AG10803 (cell line): ENCODE data around the gene EYS.

Experiments
- DNase-seq: peaks from one replicate; pipeline ENCODE4 v3.0.0; 2010; ENCODE audit warnings: low read depth
- H3K4me3 ChIP-seq: 2 replicates; pipeline ENCODE4 v1.5.1; 2011; ENCODE audit warnings: mild to moderate bottlenecking, low read length, control low read depth
- TF ChIP-seq, protein P1 (sequence below): conservative IDR thresholded peaks from 2 replicates; pipeline ENCODE4 v1.5.1; 2011; ENCODE audit warnings: mild to moderate bottlenecking, low read length, control low read depth, inconsistent platforms

EYS gene

DNA sequence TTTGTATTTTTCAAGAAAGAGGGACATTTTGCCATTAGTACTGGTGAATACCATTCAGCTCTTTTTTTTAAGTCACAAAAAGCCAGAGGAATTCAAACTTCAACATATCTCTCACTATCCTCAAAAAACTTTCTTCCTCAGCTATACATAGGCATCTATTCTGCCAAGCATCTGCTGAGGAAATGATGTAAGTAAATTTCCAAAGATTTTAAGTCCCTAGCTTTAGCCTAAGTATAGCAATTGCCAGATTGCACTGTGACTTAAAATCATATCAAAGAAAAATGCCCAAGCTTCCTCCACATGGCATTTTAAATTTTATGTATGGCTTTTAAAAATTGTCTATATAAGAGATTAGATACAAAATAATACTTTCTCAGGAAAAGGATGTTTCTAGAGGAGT is 237.4 kb downstream of the EYS start:
- DNase-seq, result no peak
- no peak overlapping the region for H3K4me3 ChIP-seq
- TF ChIP-seq, protein P1, sequence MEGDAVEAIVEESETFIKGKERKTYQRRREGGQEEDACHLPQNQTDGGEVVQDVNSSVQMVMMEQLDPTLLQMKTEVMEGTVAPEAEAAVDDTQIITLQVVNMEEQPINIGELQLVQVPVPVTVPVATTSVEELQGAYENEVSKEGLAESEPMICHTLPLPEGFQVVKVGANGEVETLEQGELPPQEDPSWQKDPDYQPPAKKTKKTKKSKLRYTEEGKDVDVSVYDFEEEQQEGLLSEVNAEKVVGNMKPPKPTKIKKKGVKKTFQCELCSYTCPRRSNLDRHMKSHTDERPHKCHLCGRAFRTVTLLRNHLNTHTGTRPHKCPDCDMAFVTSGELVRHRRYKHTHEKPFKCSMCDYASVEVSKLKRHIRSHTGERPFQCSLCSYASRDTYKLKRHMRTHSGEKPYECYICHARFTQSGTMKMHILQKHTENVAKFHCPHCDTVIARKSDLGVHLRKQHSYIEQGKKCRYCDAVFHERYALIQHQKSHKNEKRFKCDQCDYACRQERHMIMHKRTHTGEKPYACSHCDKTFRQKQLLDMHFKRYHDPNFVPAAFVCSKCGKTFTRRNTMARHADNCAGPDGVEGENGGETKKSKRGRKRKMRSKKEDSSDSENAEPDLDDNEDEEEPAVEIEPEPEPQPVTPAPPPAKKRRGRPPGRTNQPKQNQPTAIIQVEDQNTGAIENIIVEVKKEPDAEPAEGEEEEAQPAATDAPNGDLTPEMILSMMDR, result no peak

- no peak overlapping the region for H3K4me3 ChIP-seq
- TF ChIP-seq, protein P1, result no peak
- DNase-seq, result no peak
Observed at GRCh38 chr6:65468307-65468706, 238.7 kb downstream of the EYS start.

- TF ChIP-seq, protein P1, result no peak
- no peak for DNase-seq
Observed at GRCh38 chr6:65461121-65461520, 245.9 kb downstream of the EYS start.

DNA sequence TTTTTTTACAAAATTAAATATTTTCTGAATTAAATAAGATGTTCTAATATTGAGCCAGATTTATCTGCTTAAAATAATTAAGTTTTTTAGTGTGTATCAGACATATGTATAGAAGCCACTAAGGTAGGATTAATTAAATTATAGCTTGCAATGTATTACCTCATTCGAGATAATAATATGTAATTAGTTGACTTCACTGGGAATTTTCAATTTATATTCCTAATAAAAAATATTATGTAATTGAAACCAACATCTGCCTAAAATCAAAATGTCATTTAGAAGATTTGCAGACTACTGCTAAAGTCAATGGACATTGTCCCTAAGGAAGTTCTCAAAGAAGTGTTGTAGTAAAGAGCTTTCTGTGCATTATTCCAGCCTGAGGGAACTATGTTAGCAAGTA is 254.7 kb downstream of the EYS start:
- TF ChIP-seq, protein P1, result no peak
- H3K4me3 ChIP-seq, result no peak overlapping the region
- DNase-seq, result no peak

More at GRCh38 chr6:65461121-65461520, 245.9 kb downstream of the EYS start:
- H3K4me3 ChIP-seq, result no peak overlapping the region

DNA sequence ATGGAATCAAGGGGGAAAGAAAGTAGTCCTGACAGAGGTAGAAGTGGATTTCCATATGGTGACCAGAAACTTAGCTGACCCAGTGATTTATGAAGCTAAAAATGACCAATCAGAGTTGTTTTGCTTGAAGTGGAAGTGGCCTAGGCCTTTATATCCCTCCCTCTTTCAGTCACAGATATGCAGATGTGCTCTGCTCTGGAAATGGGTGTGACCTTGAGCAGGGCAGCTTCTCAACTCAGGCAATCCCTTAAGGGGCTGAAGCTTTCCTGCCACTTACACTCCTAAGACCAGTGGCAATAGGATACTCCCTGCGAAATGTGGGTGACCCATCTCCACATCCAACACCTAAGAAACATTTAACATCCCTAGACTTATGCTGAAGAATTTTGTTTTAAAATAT is 256.6 kb downstream of the EYS start:
- no peak overlapping the region for H3K4me3 ChIP-seq
- TF ChIP-seq, protein P1, result no peak
- DNase-seq, result no peak

- no peak overlapping the region for H3K4me3 ChIP-seq
- no peak for DNase-seq
- TF ChIP-seq, protein P1, result no peak
Observed at GRCh38 chr6:65449926-65450325, 257.1 kb downstream of the EYS start.

DNA sequence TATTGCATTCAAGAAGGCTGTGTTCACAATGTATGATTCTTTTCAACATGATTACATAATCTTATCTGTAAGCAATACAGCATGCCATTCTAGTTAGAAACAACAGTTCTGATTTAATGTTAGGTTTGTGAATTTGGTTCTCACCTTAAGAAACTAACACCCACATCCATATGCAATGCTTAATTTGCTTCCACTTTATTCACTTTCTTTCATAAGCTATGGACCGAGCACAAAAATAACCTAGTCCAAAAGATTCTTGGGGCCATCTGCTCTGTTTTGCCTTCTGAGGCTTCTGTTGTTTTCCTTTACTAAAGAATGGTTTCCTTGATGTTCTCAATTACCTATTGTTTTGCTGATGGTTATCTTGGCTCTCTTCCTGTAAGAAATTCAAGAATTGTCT is 258.2 kb downstream of the EYS start:
- TF ChIP-seq, protein P1, result no peak
- DNase-seq, result no peak
- H3K4me3 ChIP-seq, result no peak overlapping the region
